ENCODE data around the gene SCARF2. TPM values are rescaled to one million over a fixed set of nuclear protein-coding genes. Genes with fewer than 3 reads are reported as not detected.
A peak's percentile ranks its signal among the peaks of the same experiment; 100 is the strongest.

Gene SCARF2
- total RNA-seq, 1 experiment from 2014 or later, result 1.4 TPM

DNA sequence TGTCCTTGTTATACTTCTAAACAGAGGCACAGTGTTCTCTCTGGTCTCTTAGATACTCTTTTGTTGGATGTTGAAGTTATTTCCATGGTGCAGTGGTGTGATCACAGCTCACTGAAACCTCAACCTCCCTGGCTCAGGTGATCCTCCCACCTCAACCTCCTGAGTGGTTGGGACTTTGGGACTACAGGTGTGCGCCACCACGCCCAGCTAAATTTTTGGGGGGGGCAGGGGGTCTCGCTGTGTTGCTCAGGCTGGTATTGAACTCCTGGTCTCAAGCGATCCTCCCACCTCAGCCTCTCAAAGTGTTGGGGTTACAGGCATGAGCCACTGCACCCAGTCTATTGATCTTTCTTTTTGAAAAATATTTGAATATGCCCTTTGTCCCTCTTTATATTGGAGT, 28.7 kb downstream of the SCARF2 start:
- Histone ChIP-seq H3K36me3 (ENCODE audit: insufficient read depth, low read length, poor library complexity, severe bottlenecking) (peaks cover 22% of the 10 kb centered on the region), H3K4me3 (ENCODE audit: low read depth, low read length, poor library complexity, severe bottlenecking) (no peak overlapping the region), H3K27me3 (replicated peaks; ENCODE audit: insufficient read depth, low read depth, low read length, poor library complexity) (no peaks in the 10 kb centered on the region), H3K9me3 (ENCODE audit: low read depth, low read length, poor library complexity, severe bottlenecking) (no peaks in the 10 kb centered on the region), H3K27ac (ENCODE audit: low read depth, low read length, poor library complexity, severe bottlenecking) (no peak overlapping the region), H3K4me1 (ENCODE audit: insufficient read depth, low read length, poor library complexity, severe bottlenecking) (no peaks in the 10 kb centered on the region)
- DNase-seq (ENCODE audit: low spot score), result no peak
- intact Hi-C loops (cut with micrococcal nuclease; ENCODE audit: unreplicated experiment), result no loop called here
- TF ChIP-seq, protein P1, sequence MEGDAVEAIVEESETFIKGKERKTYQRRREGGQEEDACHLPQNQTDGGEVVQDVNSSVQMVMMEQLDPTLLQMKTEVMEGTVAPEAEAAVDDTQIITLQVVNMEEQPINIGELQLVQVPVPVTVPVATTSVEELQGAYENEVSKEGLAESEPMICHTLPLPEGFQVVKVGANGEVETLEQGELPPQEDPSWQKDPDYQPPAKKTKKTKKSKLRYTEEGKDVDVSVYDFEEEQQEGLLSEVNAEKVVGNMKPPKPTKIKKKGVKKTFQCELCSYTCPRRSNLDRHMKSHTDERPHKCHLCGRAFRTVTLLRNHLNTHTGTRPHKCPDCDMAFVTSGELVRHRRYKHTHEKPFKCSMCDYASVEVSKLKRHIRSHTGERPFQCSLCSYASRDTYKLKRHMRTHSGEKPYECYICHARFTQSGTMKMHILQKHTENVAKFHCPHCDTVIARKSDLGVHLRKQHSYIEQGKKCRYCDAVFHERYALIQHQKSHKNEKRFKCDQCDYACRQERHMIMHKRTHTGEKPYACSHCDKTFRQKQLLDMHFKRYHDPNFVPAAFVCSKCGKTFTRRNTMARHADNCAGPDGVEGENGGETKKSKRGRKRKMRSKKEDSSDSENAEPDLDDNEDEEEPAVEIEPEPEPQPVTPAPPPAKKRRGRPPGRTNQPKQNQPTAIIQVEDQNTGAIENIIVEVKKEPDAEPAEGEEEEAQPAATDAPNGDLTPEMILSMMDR (conservative IDR thresholded peaks at IDR 0.05; ENCODE audit: low read depth, low read length), result no peak
- TF ChIP-seq EZH2 (IDR thresholded peaks at IDR 0.05; ENCODE audit: borderline replicate concordance, low read depth, low read length, poor library complexity, severe bottlenecking), result no peak
- ChIA-PET CTCF (no interaction called here), POLR2A (ENCODE audit: low non-redundant PET) (no interaction called here)
- BruUV-seq (replicated peaks), result no TSS peak

DNA sequence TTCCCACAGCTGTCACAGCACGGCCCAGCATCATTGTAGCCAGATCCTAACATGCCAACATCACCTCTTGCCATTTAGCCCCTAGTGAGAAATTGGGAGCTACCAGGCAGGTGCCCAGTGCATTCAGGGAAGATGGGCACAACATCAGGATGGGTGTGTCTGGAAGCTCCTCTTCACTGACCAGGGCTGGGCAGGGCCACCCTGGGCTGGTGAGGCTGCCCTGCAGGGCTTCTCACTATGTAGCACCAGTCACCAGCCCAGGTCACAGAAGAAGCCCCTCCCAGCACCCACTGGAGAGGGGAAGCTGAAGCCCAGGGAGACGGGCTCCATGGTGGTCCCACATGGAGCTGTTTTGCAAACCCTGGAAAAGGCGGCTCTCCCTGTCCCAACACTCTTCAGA, 29.8 kb downstream of the SCARF2 start:
- POLR2A ChIA-PET (ENCODE audit: low non-redundant PET), result interaction anchor here (0.7 kb wide), 1 partner anchor 88 kb away, joined by 3 read pairs; the partner anchor contains the start of gene DGCR6L
- Histone ChIP-seq H3K4me1 (ENCODE audit: insufficient read depth, low read length, poor library complexity, severe bottlenecking) (no peaks in the 10 kb centered on the region), H3K9me3 (ENCODE audit: low read depth, low read length, poor library complexity, severe bottlenecking) (no peaks in the 10 kb centered on the region), H3K27me3 (replicated peaks; ENCODE audit: insufficient read depth, low read depth, low read length, poor library complexity) (no peaks in the 10 kb centered on the region), H3K4me3 (ENCODE audit: low read depth, low read length, poor library complexity, severe bottlenecking) (no peak overlapping the region), H3K27ac (ENCODE audit: low read depth, low read length, poor library complexity, severe bottlenecking) (no peak overlapping the region), H3K36me3 (ENCODE audit: insufficient read depth, low read length, poor library complexity, severe bottlenecking) (peaks cover 24% of the 10 kb centered on the region)
- no peak for TF ChIP-seq EZH2 (IDR thresholded peaks at IDR 0.05; ENCODE audit: borderline replicate concordance, low read depth, low read length, poor library complexity, severe bottlenecking)
- TF ChIP-seq, protein P1 (conservative IDR thresholded peaks at IDR 0.05; ENCODE audit: low read depth, low read length), result no peak
- intact Hi-C loops (cut with micrococcal nuclease; ENCODE audit: unreplicated experiment), result no loop called here
- no TSS peak for BruUV-seq (replicated peaks)
- CTCF ChIA-PET, result no interaction called here
- DNase-seq (ENCODE audit: low spot score), result no peak

DNA sequence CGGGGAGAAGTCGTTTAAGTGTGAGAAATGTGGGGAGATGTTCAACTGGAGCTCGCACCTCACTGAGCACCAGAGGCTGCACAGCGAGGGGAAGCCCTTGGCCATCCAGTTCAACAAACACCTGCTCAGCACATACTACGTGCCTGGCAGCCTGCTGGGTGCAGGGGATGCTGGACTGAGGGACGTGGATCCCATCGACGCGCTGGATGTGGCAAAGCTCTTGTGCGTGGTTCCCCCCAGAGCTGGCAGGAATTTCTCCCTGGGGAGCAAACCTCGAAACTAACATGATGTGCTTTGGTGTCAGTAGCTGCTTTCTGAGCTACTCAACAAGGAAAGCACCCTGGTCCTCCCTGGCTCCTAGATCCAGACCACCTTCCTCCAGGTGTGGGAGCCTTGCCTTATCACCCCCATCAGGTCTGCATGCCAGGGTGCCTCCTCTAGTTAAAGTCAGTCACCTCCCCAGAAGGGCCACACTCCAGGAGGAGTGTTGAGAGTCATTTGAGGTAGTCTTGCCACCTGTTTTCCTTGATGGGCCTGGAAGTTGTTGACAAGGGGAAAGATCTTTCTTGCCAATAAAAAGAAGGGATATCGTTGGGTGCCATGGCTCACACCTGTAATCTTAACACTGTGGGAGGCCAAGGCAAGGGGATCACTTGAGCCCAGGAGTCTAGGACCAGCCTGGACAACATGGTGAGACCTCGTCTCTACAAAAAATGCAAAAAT, 30.8 kb downstream of the SCARF2 start:
- CTCF ChIA-PET, result no interaction called here
- Histone ChIP-seq H3K36me3 (ENCODE audit: insufficient read depth, low read length, poor library complexity, severe bottlenecking) (peaks cover 27% of the 10 kb centered on the region), H3K4me3 (ENCODE audit: low read depth, low read length, poor library complexity, severe bottlenecking) (no peak overlapping the region), H3K27ac (ENCODE audit: low read depth, low read length, poor library complexity, severe bottlenecking) (no peak overlapping the region), H3K9me3 (ENCODE audit: low read depth, low read length, poor library complexity, severe bottlenecking) (no peaks in the 10 kb centered on the region), H3K4me1 (ENCODE audit: insufficient read depth, low read length, poor library complexity, severe bottlenecking) (no peaks in the 10 kb centered on the region), H3K27me3 (replicated peaks; ENCODE audit: insufficient read depth, low read depth, low read length, poor library complexity) (no peaks in the 10 kb centered on the region)
- TF ChIP-seq EZH2 (IDR thresholded peaks at IDR 0.05; ENCODE audit: borderline replicate concordance, low read depth, low read length, poor library complexity, severe bottlenecking), result no peak
- TF ChIP-seq, protein P1 (conservative IDR thresholded peaks at IDR 0.05; ENCODE audit: low read depth, low read length), result no peak
- POLR2A ChIA-PET (ENCODE audit: low non-redundant PET), result no interaction called here
- intact Hi-C loops (cut with micrococcal nuclease; ENCODE audit: unreplicated experiment), result no loop called here
- DNase-seq (ENCODE audit: low spot score), result no peak
- TSS peak; percentile 45 for BruUV-seq (replicated peaks)
